Panc1 (cell line): ENCODE results near the gene TJP1.

Experiments used
- CTCF ChIP-seq: fragments of 450-650 bp; IDR thresholded peaks from 2 replicates; pipeline ENCODE4 v1.5.1; 2017; ENCODE audit warnings: mild to moderate bottlenecking
- POLR2AphosphoS5 ChIP-seq: IDR thresholded peaks from 2 replicates; pipeline ENCODE4 v1.6.1; 2012; ENCODE audit warnings: mild to moderate bottlenecking, low read depth, low read length, moderate library complexity
- TF ChIP-seq, protein P1 (sequence below), 2 experiments: IDR thresholded peaks; 2 replicates each; pipeline ENCODE4 v1.6.1; 2011 to 2012; ENCODE audit warnings: low read depth in 2 of 2, control low read depth in 1 of 2, low read length in 1 of 2, mild to moderate bottlenecking in 1 of 2, moderate library complexity in 1 of 2; ENCODE audit not compliant: insufficient read depth in 1 of 2

GRCh38 chr15:29870495-29871151 is 48.4 kb upstream of the TJP1 start:
- TF ChIP-seq CTCF (no peak), POLR2AphosphoS5 (no peak)
- TF ChIP-seq, protein P1, sequence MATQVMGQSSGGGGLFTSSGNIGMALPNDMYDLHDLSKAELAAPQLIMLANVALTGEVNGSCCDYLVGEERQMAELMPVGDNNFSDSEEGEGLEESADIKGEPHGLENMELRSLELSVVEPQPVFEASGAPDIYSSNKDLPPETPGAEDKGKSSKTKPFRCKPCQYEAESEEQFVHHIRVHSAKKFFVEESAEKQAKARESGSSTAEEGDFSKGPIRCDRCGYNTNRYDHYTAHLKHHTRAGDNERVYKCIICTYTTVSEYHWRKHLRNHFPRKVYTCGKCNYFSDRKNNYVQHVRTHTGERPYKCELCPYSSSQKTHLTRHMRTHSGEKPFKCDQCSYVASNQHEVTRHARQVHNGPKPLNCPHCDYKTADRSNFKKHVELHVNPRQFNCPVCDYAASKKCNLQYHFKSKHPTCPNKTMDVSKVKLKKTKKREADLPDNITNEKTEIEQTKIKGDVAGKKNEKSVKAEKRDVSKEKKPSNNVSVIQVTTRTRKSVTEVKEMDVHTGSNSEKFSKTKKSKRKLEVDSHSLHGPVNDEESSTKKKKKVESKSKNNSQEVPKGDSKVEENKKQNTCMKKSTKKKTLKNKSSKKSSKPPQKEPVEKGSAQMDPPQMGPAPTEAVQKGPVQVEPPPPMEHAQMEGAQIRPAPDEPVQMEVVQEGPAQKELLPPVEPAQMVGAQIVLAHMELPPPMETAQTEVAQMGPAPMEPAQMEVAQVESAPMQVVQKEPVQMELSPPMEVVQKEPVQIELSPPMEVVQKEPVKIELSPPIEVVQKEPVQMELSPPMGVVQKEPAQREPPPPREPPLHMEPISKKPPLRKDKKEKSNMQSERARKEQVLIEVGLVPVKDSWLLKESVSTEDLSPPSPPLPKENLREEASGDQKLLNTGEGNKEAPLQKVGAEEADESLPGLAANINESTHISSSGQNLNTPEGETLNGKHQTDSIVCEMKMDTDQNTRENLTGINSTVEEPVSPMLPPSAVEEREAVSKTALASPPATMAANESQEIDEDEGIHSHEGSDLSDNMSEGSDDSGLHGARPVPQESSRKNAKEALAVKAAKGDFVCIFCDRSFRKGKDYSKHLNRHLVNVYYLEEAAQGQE (IDR thresholded peaks at IDR 0.05; ENCODE audit: insufficient read depth in 1 of 2, low read depth in 2 of 2, low read length in 1 of 2) = no peak
